Measurements from ENCODE around the gene TSPAN1. TPM values are rescaled to one million over a fixed set of nuclear protein-coding genes. Genes with fewer than 3 reads are reported as not detected.

Gene TSPAN1
- total and polyA plus RNA-seq, 2 of the 13 experiments (the other 11 are each of a cell fraction or from before 2014, with no cell fraction given): 1.7 to 2.9 TPM

DNA sequence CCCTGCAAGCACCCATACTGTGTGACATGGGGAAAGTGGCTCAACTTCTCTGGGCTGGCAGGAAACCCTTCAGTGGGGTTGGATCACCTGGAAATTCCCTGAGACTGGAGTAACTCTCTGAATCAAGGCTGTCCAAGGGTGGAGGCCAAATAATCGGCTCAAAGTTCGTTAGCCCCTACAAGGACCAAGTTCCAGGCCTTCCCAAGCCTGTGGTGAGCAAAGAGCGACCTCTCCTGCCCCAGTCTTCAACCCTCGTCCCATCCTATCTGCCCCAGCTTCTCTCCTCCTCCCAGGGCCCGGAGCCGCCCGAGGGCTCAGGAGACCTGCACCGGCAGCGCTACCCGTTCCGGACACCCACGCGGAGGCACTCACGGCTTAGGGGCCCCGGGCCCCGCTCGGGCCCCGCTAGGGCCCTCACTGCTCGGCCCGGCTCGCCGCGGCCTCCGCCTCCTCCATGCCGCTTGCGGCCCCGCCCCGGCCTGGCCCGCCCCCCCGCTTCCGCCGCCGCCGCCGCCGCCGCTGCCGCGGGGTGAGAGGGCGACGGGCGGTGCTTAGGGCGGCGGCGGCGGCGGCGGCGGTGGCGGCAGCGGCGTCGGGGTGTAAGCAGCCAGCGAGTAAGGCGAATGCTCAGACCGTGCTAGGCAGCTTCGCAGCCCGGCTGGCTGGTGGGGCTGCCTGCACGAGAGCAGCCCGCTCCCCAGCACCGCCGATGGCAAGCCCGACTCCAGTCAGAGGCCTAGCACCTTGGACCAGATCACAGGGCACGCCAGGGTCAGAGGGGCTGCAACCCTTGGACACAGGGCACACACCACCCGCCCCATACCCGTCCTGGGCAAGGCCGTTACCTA is 23.3 kb downstream of the TSPAN1 start, which contains the start of gene POMGNT1 (continued):
- TF ChIP-seq, protein P1, sequence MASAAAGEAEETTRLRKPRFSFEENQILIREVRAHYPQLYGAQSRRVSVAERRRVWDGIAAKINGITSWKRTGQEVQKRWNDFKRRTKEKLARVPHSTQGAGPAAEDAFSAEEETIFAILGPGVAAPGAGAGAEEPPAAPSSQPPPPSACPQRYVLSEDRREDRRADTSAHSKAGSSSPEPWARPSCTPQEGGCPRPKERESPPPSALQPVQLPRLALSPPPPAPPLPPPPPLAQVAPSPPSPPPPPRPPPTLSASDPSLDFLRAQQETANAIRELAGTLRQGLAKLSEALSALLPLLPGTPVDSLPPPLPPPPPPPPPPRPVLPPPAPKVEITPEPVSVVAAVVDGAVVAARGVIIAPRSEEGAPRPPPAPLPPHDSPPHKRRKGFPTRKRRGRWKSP (CRISPR knock-in tag; IDR thresholded peaks at IDR 0.05): 0 out of 2 replicates have a peak, but pooled peaks have one; percentile 53
- TF ChIP-seq HOXA3 (CRISPR knock-in tag; IDR thresholded peaks at IDR 0.05) (peak; percentile 49; the same call in 1 of the 2 replicates), LCORL (IDR thresholded peaks at IDR 0.05) (no peak), LCORL (CRISPR knock-in tag; IDR thresholded peaks at IDR 0.05) (no peak), ZNF724P (CRISPR knock-in tag; IDR thresholded peaks at IDR 0.05; ENCODE audit: borderline replicate concordance) (0 out of 2 replicates have a peak, but pooled peaks have one; percentile 32), HNRNPLL (IDR thresholded peaks at IDR 0.05; ENCODE audit: low read depth, low read length, poor library complexity, severe bottlenecking) (peak; percentile 27), TBX2 (CRISPR knock-in tag; IDR thresholded peaks at IDR 0.05; ENCODE audit: borderline replicate concordance) (0 out of 2 replicates have a peak, but pooled peaks have one; percentile 24), ZNF558 (CRISPR knock-in tag; IDR thresholded peaks at IDR 0.05; ENCODE audit: borderline replicate concordance) (no peak), ESRRA (CRISPR knock-in tag; IDR thresholded peaks at IDR 0.05; ENCODE audit: low read depth) (peak; percentile 49; the same call in 1 of the 2 replicates), SETDB1 (CRISPR knock-in tag; IDR thresholded peaks at IDR 0.05; ENCODE audit: borderline replicate concordance) (no peak), ZNF205 (CRISPR knock-in tag; IDR thresholded peaks at IDR 0.05) (no peak), ZNF333 (CRISPR knock-in tag; IDR thresholded peaks at IDR 0.05; ENCODE audit: borderline replicate concordance) (no peak), ZSCAN12 (CRISPR knock-in tag; IDR thresholded peaks at IDR 0.05) (no peak), MTF2 (CRISPR knock-in tag; IDR thresholded peaks at IDR 0.05; ENCODE audit: borderline replicate concordance) (no peak)
- TF ChIP-seq, protein P2, sequence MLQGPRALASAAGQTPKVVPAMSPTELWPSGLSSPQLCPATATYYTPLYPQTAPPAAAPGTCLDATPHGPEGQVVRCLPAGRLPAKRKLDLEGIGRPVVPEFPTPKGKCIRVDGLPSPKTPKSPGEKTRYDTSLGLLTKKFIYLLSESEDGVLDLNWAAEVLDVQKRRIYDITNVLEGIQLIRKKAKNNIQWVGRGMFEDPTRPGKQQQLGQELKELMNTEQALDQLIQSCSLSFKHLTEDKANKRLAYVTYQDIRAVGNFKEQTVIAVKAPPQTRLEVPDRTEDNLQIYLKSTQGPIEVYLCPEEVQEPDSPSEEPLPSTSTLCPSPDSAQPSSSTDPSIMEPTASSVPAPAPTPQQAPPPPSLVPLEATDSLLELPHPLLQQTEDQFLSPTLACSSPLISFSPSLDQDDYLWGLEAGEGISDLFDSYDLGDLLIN (CRISPR knock-in tag; IDR thresholded peaks at IDR 0.05; ENCODE audit: borderline replicate concordance): peak; percentile 35; the same call in 1 of the 2 replicates
- TF ChIP-seq, protein P3, sequence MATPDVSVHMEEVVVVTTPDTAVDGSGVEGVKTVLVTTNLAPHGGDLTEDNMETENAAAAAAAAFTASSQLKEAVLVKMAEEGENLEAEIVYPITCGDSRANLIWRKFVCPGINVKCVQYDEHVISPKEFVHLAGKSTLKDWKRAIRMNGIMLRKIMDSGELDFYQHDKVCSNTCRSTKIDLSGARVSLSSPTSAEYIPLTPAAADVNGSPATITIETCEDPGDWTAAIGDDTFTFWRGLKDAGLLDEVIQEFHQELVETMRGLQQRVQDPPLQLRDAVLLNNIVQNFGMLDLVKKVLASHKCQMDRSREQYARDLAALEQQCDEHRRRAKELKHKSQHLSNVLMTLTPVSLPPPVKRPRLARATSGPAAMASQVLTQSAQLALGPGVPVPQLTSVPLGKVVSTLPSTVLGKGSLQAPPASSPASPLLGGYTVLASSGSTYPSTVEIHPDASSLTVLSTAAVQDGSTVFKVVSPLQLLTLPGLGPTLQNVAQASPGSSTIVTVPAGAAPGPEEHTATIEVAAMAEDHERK (CRISPR knock-in tag; IDR thresholded peaks at IDR 0.05; ENCODE audit: low read depth): no peak
- TF ChIP-seq, protein P4, sequence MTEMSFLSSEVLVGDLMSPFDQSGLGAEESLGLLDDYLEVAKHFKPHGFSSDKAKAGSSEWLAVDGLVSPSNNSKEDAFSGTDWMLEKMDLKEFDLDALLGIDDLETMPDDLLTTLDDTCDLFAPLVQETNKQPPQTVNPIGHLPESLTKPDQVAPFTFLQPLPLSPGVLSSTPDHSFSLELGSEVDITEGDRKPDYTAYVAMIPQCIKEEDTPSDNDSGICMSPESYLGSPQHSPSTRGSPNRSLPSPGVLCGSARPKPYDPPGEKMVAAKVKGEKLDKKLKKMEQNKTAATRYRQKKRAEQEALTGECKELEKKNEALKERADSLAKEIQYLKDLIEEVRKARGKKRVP (CRISPR knock-in tag; IDR thresholded peaks at IDR 0.05): no peak
- TF ChIP-seq, protein P5, sequence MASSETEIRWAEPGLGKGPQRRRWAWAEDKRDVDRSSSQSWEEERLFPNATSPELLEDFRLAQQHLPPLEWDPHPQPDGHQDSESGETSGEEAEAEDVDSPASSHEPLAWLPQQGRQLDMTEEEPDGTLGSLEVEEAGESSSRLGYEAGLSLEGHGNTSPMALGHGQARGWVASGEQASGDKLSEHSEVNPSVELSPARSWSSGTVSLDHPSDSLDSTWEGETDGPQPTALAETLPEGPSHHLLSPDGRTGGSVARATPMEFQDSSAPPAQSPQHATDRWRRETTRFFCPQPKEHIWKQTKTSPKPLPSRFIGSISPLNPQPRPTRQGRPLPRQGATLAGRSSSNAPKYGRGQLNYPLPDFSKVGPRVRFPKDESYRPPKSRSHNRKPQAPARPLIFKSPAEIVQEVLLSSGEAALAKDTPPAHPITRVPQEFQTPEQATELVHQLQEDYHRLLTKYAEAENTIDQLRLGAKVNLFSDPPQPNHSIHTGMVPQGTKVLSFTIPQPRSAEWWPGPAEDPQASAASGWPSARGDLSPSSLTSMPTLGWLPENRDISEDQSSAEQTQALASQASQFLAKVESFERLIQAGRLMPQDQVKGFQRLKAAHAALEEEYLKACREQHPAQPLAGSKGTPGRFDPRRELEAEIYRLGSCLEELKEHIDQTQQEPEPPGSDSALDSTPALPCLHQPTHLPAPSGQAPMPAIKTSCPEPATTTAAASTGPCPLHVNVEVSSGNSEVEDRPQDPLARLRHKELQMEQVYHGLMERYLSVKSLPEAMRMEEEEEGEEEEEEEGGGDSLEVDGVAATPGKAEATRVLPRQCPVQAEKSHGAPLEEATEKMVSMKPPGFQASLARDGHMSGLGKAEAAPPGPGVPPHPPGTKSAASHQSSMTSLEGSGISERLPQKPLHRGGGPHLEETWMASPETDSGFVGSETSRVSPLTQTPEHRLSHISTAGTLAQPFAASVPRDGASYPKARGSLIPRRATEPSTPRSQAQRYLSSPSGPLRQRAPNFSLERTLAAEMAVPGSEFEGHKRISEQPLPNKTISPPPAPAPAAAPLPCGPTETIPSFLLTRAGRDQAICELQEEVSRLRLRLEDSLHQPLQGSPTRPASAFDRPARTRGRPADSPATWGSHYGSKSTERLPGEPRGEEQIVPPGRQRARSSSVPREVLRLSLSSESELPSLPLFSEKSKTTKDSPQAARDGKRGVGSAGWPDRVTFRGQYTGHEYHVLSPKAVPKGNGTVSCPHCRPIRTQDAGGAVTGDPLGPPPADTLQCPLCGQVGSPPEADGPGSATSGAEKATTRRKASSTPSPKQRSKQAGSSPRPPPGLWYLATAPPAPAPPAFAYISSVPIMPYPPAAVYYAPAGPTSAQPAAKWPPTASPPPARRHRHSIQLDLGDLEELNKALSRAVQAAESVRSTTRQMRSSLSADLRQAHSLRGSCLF (CRISPR knock-in tag; IDR thresholded peaks at IDR 0.05; ENCODE audit: borderline replicate concordance): peak; percentile 9; the same call in 1 of the 2 replicates

Data from HepG2 (cell line).